HG03457 (cell line): ENCODE results near the gene COL16A1.
"Not testable (repeated sequence)": the region's sequence is repeated elsewhere in the genome, so short reads cannot be mapped to it uniquely, and the experiment has no call there.

ENCODE experiments used
- ATAC-seq: cut with Tn5 transposase; IDR thresholded peaks from one replicate; pipeline ENCODE4 v1.9.1; 2021; ENCODE audit warnings: moderate number of reproducible peaks; ENCODE audit not compliant: unreplicated experiment

Gene COL16A1

GRCh38 chr1:31707711-31708110 lies 3.9 kb upstream of the COL16A1 start:
- no peak for ATAC-seq

DNA sequence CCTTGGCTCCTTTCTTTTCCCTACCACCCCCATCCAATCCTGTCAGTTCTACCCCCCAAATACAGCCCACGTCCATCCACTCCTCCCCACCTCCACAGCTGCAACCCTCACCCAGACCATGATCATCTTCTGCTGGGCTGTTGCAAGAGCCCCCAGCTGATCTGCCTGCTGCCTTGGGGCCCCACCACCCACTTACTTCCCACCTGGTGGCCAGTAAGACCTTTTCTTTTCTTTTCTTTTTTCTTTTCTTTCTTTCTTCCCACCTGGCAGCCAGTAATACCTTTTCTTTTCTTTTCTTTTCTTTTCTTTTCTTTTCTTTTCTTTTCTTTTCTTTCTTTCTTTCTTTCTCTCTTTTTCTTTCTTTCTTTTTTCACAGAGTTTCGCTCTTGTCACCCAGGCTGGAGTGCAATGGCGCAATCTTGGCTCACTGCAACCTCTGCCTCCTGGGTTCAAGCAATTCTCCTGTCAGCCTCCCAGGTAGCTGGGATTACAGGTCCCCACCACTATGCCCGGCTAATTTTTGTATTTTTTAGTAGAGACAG lies 3.3 kb upstream of the COL16A1 start:
- not testable (repeated sequence) for ATAC-seq

GRCh38 chr1:31706384-31707058 lies 2.7 kb upstream of the COL16A1 start:
- no peak for ATAC-seq

GRCh38 chr1:31705080-31705866 lies 1.5 kb upstream of the COL16A1 start:
- no peak for ATAC-seq

GRCh38 chr1:31704271-31705079 lies 658 bp upstream of the COL16A1 start:
- ATAC-seq: no peak

- ATAC-seq: no peak
These were observed 897 bp downstream of the COL16A1 start for GRCh38 chr1:31702836-31703404.

GRCh38 chr1:31701091-31701736 lies 2.6 kb downstream of the COL16A1 start:
- no peak for ATAC-seq

DNA sequence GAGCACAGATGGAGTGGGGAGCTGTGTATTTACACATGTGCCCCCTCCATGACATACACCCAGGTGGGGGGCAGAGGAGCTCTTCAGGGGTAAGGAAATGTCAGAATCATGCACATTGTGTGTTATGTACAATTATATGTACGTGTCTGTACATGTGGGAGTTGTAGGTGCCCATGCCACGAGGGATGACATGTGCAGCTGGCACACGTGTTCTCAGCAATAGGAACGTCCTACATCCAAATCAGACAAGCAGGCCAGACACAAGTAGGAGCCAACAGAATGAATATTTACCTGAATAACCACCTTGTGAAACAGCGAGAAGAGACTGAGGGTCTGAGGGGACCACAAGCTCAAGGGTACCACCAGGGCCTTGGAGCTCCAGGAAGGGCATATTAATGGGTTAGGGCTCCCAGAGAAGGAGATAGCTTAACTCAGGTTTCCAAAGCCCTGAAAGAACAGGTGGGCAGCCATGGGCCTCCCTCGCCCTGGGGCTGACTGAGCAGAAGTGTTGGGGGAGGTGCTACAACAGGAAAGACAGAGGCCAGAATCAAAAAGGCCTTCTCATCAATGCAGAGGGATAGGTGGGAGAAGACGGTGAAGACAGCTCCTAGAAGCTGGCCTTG lies 3.2 kb downstream of the COL16A1 start:
- ATAC-seq: no peak

DNA sequence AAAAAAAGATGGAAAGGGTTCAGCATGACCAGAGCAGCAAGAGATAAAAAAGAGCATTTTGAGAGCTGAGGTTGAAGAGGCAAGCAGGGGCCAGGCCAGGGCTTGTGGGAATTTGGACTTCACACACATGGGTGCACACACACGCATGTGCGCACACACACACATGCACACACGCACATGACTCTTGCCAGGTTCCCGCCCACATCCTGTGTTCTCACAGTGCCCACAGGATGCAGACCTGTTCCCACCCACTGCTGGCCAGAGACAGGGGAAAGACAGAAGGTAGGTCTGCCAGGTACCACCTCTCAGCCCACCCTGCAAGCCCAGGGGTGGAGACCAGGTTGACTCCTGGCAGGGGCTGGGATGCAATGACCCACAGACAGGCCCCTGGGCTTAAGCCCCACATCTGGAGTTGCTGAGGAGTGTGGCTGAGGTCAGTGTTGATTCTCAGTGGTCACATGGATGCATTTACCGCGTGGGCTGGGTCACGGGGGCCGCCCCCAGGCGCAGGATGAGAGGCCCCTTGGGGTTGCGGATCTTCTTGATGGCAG lies 4.4 kb downstream of the COL16A1 start:
- no peak for ATAC-seq

DNA sequence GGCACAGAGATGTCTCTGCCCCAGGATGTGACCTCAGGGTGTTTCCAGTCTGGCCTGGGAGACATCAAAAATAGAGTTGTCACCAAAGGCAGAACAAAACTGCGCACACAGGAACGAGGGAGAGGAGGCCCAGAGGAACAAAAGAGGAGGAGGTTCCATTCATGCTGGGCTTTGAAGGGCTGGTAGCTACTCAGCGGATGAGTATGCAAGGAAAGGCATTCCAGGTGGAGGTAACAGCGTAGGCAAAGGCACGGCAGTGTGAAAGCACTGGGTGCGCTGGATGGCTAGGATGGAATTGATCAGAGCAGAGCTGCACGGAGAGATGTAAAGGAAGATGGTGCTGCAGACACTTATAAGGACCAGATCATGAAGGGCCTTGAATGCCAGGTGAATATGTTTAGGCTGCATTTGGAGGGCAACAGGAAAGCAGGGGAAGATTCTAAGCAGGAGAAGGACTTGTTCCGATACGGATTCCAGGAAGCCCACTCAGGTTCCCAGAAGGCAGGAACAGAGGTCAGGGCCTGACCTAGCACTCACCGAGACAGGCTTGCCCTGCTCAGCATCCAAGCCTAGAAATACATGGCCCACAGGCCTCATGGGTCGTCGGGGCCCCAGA lies 6.3 kb downstream of the COL16A1 start:
- no peak for ATAC-seq

DNA sequence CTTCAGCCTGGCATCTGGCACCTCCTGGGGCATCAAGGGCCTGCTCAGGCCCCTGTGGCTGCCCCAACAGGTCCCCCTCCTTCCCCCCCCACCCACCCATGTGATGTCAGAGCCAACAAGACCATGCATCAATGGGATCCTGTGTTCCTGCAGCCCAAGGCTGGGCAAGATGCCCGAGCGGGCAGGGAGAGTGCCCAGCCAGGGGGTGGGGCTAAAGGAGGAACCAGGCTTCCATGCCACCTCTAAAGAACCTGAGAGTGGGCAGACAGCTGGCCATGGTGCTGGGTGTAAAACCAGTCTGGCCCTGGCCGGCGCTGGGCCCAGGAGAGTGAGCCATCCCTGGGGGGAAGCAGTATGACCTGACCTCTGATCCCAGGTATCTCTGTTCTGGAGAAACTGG lies 7.6 kb downstream of the COL16A1 start:
- ATAC-seq: no peak

DNA sequence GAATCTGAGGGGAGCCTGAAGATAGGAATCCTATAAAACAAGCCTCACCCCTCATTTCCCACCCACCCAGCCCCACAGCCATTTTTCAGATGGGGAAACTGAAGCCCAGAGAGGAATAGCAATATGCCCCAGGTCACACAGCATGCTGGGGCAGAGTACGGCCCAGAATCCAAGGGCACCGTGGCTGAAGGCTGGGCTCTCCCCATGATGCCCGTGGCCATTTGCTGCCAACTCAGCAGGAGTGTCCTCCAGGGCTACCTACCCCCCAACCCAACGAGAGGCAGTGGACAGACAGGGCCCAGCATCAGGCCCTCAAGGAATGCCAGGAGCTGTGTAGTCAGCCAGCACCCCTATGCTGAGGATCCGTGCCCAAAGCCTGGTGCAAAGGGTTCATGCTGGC lies 8.5 kb downstream of the COL16A1 start:
- no peak for ATAC-seq

GRCh38 chr1:31694964-31695313 lies 8.9 kb downstream of the COL16A1 start:
- no peak for ATAC-seq

DNA sequence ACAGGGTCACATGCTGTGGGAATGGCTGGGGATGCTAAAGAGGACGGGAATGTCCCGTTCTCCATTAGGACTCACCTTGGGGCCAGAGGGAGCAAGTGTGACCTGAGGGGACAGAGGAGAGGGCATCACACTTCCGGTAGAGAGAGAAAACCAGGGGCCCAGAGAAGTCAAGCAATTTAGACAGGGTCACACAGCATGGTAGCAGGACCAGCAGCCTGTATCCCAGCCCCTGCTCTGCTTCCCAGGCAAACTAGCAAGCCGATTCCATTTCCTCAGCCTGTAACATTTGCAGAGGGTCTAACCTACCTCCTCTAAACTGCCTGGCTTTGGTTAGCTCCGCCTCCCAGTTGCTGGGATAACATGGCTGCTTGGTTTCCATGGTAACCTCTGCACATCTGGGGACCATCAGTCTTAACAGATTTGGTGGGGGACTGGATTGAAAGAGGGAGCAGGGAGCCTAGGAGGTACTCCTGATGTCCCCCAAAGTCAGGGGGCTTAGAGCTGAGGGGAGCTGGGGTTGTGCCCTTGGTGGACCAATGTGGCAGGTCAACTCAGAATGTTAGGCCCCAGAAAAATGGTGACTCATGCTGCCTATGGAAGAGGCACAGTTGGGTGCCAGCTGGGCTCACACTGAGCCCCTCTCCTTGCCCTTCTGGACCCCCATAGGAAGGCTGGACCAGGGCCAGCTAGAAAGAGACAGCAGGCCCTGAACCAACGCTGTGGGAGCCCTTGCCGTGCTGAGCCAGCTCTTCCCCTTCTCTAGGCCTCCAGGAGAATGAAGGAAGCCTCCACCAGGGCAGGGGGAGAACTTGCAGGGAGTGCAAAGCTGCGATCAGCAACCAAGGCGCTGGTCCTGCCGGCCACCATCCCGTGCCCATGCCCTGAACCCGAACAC lies 9.5 kb downstream of the COL16A1 start:
- no peak for ATAC-seq

DNA sequence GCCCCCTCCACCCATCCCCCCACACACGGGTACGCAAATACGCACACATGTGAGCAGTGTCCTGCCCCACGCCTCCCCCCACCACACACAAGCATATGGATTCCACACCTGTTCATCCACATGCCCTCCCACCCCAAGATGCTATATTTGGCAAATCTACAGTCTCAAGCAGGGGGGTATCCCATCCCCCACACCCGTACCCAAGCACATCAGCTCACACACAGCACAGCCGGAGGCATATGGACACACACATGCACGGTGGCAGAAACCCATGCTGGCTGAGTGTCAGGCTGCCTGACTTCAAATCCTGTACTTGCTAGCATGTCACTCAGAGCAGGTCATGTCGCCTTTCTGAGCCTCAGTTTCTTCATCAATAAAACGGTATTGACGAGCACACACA lies 10.6 kb downstream of the COL16A1 start:
- ATAC-seq: no peak

DNA sequence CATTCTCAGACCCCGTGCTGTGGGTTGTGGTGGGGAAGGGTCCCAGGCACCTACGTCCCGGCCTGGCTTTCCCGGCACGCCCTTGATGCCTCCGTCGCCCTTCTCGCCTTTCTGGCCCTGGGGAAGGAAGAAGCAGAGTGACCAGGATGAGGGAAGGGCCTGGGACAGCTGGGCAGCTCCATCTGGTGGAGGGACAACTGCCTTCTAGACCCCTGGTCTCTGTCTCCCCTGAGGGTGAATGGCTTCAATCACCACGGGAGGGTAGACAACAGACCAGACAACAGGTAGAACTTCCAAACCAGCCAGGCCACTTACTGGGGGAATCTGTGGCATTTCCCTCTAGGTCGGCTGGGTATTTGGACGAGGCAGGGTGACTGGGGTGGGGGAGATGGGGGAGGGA lies 11.9 kb downstream of the COL16A1 start:
- ATAC-seq: no peak

- no peak for ATAC-seq
These were observed 12.4 kb downstream of the COL16A1 start for GRCh38 chr1:31691446-31691845.

DNA sequence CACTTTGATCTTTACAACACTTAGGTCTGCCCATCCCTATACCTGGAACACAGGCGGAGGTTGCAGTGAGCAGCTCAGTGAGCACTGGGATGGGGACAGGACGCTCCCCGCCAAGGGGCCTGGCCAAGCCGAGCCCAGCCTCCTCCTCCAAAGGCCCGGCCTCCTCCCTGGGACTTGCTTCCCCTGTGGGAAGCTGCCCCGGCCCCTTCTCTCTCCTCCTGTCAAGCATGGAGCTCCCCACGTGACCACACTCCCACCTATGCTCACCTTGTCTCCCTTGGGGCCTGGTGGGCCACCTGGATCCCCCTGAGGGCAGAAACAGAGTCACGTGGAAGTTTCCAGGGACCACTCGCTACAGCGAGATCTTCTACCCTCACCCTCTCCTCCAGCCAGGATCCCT lies 12.9 kb downstream of the COL16A1 start:
- no peak for ATAC-seq

DNA sequence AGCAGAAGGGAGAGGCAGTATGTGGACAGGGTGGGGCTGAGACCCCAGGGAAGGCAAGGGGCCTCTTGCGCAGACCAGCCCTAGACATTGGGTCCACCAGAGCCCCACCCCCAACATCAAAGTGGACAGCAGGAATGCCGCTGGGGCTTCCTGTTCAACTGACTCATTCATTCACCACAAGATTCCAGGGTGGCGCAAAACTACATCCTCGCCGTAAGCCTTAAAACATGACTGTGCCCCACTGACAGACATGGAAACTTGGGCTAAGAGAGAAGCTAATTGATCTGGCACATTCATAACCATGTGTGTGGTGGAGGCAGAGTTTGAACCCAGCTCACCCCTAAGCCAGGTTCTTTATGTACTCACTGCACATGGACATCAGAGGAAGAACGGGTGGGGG lies 14.0 kb downstream of the COL16A1 start:
- ATAC-seq: no peak
